HCT116 (cell line): ENCODE measurements around the gene SERGEF. TPM values are rescaled to one million over a fixed set of nuclear protein-coding genes. Genes with fewer than 3 reads are reported as not detected.

ENCODE experiments used
- ATAC-seq: fragments of 200-7000 bp; cut with Tn5 transposase; 2 replicates; pipeline ENCODE4 v1.9.1; 2020; ENCODE audit warnings: mild to moderate bottlenecking, moderate library complexity
- BruUV-seq: library from RNA; stranded (reverse); fragments of 400-500 nt; replicated peaks from 2 replicates; lab custom pipeline; 2021; lab: Mats Ljungman, UMichigan
- CTCF ChIA-PET: fragments of 300-600 bp; sonication (Branson Sonifier 250); formaldehyde crosslinking; loops from one replicate; lab custom pipeline; 2021; ENCODE audit warnings: antibody characterized with exemption; lab: Charles Lee
- POLR2A ChIA-PET: fragments of 300-600, 350-600 bp; sonication (Branson Sonifier 250); formaldehyde crosslinking; loops from one replicate; lab custom pipeline; 2021; ENCODE audit warnings: antibody characterized with exemption; lab: Charles Lee
- RAD21 ChIA-PET, 2 experiments: fragments of 300-600 bp; sonication (Branson Sonifier 250); formaldehyde crosslinking; loops; one replicate each; lab custom pipeline; 2023; ENCODE audit warnings: low total read pairs in 2 of 2; ENCODE audit not compliant: uncharacterized antibody in 2 of 2, unreplicated experiment in 2 of 2, low non-redundant PET in 1 of 2; lab: Charles Lee
- DNase-seq: peaks from one replicate; pipeline ENCODE4 v3.0.0-alpha.2; 2010; ENCODE audit warnings: low read depth, low spot score
- H2AFZ ChIP-seq: fragments of 200-600 bp; shearing (Covaris generic), sonication (generic); 2 replicates; pipeline ENCODE4 v1.6.1; 2017; ENCODE audit warnings: low read depth, mixed run types, mixed read lengths, antibody characterized with exemption, low read length; ENCODE audit not compliant: poor library complexity, severe bottlenecking
- H3K27ac ChIP-seq: 2 replicates; pipeline ENCODE4 v1.5.1; 2012; ENCODE audit warnings: low read depth, low read length
- H3K27me3 ChIP-seq: fragments of 200-600 bp; sonication (generic); 2 replicates; pipeline ENCODE4 v1.6.1; 2016; ENCODE audit warnings: mixed run types, low read length, mixed read lengths; ENCODE audit not compliant: insufficient read depth
- H3K36me3 ChIP-seq, 2 experiments: fragments of 200-500 bp in 1 of 2; fragments of 200-600 bp in 1 of 2; sonication (Bioruptor generic) in 1 of 2; sonication (generic) in 1 of 2; 2 replicates each; pipeline versions ENCODE4 v1.5.1 to v1.6.1; 2014 to 2016; ENCODE audit warnings: low read length in 2 of 2, inconsistent platforms in 1 of 2, mixed read lengths in 1 of 2, mixed run types in 1 of 2; ENCODE audit not compliant: insufficient read depth in 2 of 2, control insufficient read depth in 1 of 2
- H3K4me1 ChIP-seq, 2 experiments: fragments of 200-600 bp in 1 of 2; sonication (generic) in 1 of 2; 2 replicates each; pipeline versions ENCODE4 v1.5.1 to v1.6.1; 2012 to 2017; ENCODE audit warnings: low read length in 2 of 2, inconsistent platforms in 1 of 2, mild to moderate bottlenecking in 1 of 2, mixed read lengths in 1 of 2, mixed run types in 1 of 2, moderate library complexity in 1 of 2; ENCODE audit not compliant: insufficient read depth in 2 of 2, control insufficient read depth in 1 of 2
- H3K4me2 ChIP-seq: fragments of 200-600 bp; sonication (generic); 2 replicates; pipeline ENCODE4 v1.6.1; 2017; ENCODE audit warnings: mixed run types, low read length, mixed read lengths
- H3K4me3 ChIP-seq, 2 experiments: fragments of 200-600 bp in 1 of 2; sonication (generic) in 1 of 2; replicated peaks in 1 of 2; 2 replicates each; pipeline ENCODE4 v1.5.1; 2011 to 2016; ENCODE audit warnings: low read length in 2 of 2, control low read depth in 1 of 2, low read depth in 1 of 2, mild to moderate bottlenecking in 1 of 2, mixed read lengths in 1 of 2, mixed run types in 1 of 2
- H3K79me2 ChIP-seq: fragments of 200-600 bp; sonication (generic); 2 replicates; pipeline ENCODE4 v1.6.1; 2017; ENCODE audit warnings: mild to moderate bottlenecking, mixed run types, low read length, moderate library complexity, mixed read lengths; ENCODE audit not compliant: insufficient read depth
- H3K9ac ChIP-seq: fragments of 200-600 bp; sonication (generic); 2 replicates; pipeline ENCODE4 v1.6.1; 2016; ENCODE audit warnings: low read length, mixed read lengths
- H3K9me2 ChIP-seq: fragments of 200-600 bp; sonication (generic), shearing (Covaris generic); 2 replicates; pipeline ENCODE4 v1.6.1; 2017; ENCODE audit warnings: mixed run types, mild to moderate bottlenecking, moderate library complexity; ENCODE audit not compliant: insufficient read depth
- H3K9me3 ChIP-seq, 2 experiments: fragments of 200-500 bp in 1 of 2; fragments of 200-600 bp in 1 of 2; sonication (Bioruptor generic) in 1 of 2; sonication (generic) in 1 of 2; 2 replicates each; pipeline ENCODE4 v1.6.1; 2014 to 2017; ENCODE audit warnings: low read length in 2 of 2, mixed read lengths in 2 of 2, inconsistent platforms in 1 of 2, low read depth in 1 of 2, mild to moderate bottlenecking in 1 of 2, mixed run types in 1 of 2, moderate library complexity in 1 of 2; ENCODE audit not compliant: control insufficient read depth in 1 of 2, insufficient read depth in 1 of 2
- H4K20me1 ChIP-seq: fragments of 200-600 bp; sonication (generic), shearing (Covaris generic); 2 replicates; pipeline ENCODE4 v1.6.1; 2017; ENCODE audit warnings: mixed run types, mild to moderate bottlenecking, moderate library complexity; ENCODE audit not compliant: insufficient read depth
- CBX3 ChIP-seq: IDR thresholded peaks from 2 replicates; pipeline ENCODE4 v1.6.1; 2012; ENCODE audit warnings: low read depth
- CEBPB ChIP-seq: IDR thresholded peaks from 2 replicates; pipeline ENCODE4 v1.6.1; 2012; ENCODE audit warnings: low read depth
- EGR1 ChIP-seq: IDR thresholded peaks from 2 replicates; pipeline ENCODE4 v1.6.1; 2012; ENCODE audit warnings: low read depth
- ELF1 ChIP-seq: IDR thresholded peaks from 2 replicates; pipeline ENCODE4 v1.6.1; 2012; ENCODE audit warnings: low read depth, borderline replicate concordance
- POLR2A ChIP-seq: IDR thresholded peaks from 2 replicates; pipeline ENCODE4 v1.7.0; 2011; ENCODE audit warnings: borderline replicate concordance; ENCODE audit not compliant: insufficient read depth, insufficient read length; ENCODE audit errors: extremely low read depth
- POLR2AphosphoS5 ChIP-seq: IDR thresholded peaks from 2 replicates; pipeline ENCODE4 v1.6.1; 2011; ENCODE audit warnings: mild to moderate bottlenecking, low read depth, low read length, moderate library complexity
- SIN3A ChIP-seq: IDR thresholded peaks from 2 replicates; pipeline ENCODE4 v1.6.1; 2012; ENCODE audit warnings: low read depth
- SRF ChIP-seq: IDR thresholded peaks from 2 replicates; pipeline ENCODE4 v1.6.1; 2012; ENCODE audit warnings: low read depth
- TCF7L2 ChIP-seq: IDR thresholded peaks from 2 replicates; pipeline ENCODE4 v1.7.0; 2011; ENCODE audit warnings: borderline replicate concordance, inconsistent platforms; ENCODE audit not compliant: insufficient read depth, insufficient read length; ENCODE audit errors: extremely low read depth
- ZFX ChIP-seq: fragments of 450-650 bp; IDR thresholded peaks from 2 replicates; pipeline ENCODE4 v1.6.1; 2017
- ZNF274 ChIP-seq: fragments of 200-500 bp; sonication (Bioruptor generic); IDR thresholded peaks from 2 replicates; pipeline ENCODE4 v1.6.1; 2014; ENCODE audit warnings: mild to moderate bottlenecking, low read depth, low read length, inconsistent platforms
- intact Hi-C: fragments of 100-400 bp; cut with micrococcal nuclease; formaldehyde crosslinking; loops from 2 replicates; pipeline ENCODE4 v1.10.0; 2022
- total RNA-seq: library from RNA; stranded (reverse); gene quantifications from one replicate; pipeline ENCODE4 v1.2.1, GENCODE V29; 2021; ENCODE audit not compliant: unreplicated experiment
- TF ChIP-seq, protein P1 (sequence below): IDR thresholded peaks from 2 replicates; pipeline ENCODE4 v1.6.1; 2012

The SERGEF gene
- total RNA-seq, 1 experiment from 2014 or later = 32.8 TPM

DNA sequence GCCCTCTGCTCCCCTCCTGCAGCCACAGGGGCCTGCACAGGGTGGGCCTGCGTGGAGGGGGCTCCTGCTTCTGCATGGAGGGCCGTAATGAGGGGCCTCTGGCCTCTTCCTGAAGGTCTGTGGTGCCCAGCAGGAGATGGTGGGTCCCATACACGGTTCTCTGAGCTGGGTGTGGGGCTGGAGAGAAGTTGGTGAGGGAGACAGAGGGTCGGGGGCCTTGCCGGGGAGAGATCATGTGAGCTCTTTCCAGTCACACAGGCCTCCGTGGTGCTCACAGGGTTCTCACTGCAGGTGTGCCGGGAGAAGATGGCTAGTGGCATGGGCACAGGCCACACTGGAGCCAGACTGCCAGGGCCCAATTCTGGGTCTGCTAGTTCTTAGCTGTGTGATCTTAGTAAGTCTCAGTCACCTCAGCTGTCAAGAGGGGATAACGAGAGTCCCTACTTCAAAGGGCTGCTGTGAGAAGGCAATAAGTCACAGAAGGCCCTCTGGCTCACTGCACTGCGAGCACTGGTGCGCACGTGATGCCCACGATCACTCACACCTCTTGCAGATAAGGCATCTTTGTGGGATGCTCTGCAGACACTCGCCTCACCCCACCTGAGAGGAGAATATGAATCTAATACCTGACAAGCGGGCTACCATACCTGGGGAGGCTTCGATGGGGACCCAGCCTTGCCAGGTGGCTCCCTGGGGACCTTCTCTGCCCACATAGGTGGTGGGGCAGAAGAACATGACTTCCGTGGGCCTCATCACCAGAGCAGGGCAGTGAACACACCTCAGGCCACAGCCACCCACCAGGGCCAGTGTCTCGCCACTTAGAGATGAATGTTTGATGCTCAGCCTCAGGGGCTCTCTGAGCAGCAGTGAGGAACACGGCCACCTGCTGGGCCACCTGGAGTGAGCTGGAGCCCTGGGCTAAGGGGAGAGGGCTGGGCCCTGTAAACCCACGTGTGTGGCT, 263.8 kb downstream of the SERGEF start:
- no peak overlapping the region for H3K27ac ChIP-seq
- 0 out of 4 replicates have a peak, but pooled peaks cover 0 to under 1% of the 10 kb centered on the region in 2 experiments for H3K4me1 ChIP-seq
- ChIA-PET CTCF (no interaction called here), RAD21 (no interaction called here), POLR2A (no interaction called here)
- intact Hi-C loops = no loop called here
- H3K9me3 ChIP-seq = no peaks in the 10 kb centered on the region
- no peaks in the 10 kb centered on the region for H3K9me2 ChIP-seq
- BruUV-seq = no TSS peak
- H4K20me1 ChIP-seq = no peaks in the 10 kb centered on the region
- H3K79me2 ChIP-seq = no peaks in the 10 kb centered on the region
- H2AFZ ChIP-seq = no peak overlapping the region
- H3K27me3 ChIP-seq = peaks cover 2% of the 10 kb centered on the region; the same call in 1 of the 2 replicates
- H3K9ac ChIP-seq = no peak overlapping the region
- no peak for DNase-seq
- H3K36me3 ChIP-seq = no peaks in the 10 kb centered on the region
- no peak for TF ChIP-seq SIN3A
- no peak for TF ChIP-seq ELF1
- no peak for TF ChIP-seq ZFX
- no peak for TF ChIP-seq POLR2AphosphoS5
- TF ChIP-seq CBX3 = no peak
- no peak for TF ChIP-seq POLR2A
- no peak for TF ChIP-seq TCF7L2
- TF ChIP-seq EGR1 = no peak
- TF ChIP-seq ZNF274 = no peak
- TF ChIP-seq, protein P1, sequence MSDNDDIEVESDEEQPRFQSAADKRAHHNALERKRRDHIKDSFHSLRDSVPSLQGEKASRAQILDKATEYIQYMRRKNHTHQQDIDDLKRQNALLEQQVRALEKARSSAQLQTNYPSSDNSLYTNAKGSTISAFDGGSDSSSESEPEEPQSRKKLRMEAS = no peak
- no peak for ATAC-seq
- H3K4me3 ChIP-seq = no peak overlapping the region
- no peak overlapping the region for H3K4me2 ChIP-seq

DNA sequence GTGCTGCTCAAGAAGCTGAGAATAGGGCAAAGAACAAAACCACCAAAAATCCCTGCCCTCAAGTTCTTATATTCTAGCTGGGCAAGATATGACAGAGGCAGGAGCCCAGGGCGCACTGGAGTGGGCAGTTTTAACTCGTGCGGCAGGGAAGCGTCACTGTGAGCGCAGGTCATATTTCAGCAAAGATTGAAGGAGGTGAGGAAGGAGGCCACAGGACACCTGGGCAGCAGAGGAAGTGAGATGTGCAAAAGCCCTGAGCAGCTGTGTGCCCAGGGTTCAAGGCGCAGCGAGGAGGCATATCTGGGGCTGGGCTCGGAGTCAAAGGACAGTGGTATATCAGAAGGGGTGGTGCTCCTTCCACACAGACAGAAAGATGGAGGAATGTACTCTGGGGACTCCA, 264.8 kb downstream of the SERGEF start:
- RAD21 ChIA-PET = no interaction called here
- no peaks in the 10 kb centered on the region for H3K79me2 ChIP-seq
- no TSS peak for BruUV-seq
- no peaks in the 10 kb centered on the region; the same call in 1 of the 2 replicates for H3K27me3 ChIP-seq
- no peaks in the 10 kb centered on the region for H3K9me3 ChIP-seq
- TF ChIP-seq SRF = no peak
- TF ChIP-seq EGR1 = no peak
- no peak for TF ChIP-seq ELF1
- TF ChIP-seq CEBPB = no peak
- no peak for TF ChIP-seq POLR2A
- no peak overlapping the region for H3K4me3 ChIP-seq
- no peak for ATAC-seq
- no peak overlapping the region for H3K9ac ChIP-seq
- H4K20me1 ChIP-seq = no peaks in the 10 kb centered on the region
- no peak overlapping the region for H2AFZ ChIP-seq
- intact Hi-C loops = no loop called here
- no peaks in the 10 kb centered on the region for H3K36me3 ChIP-seq
- no peak overlapping the region for H3K4me2 ChIP-seq
- H3K9me2 ChIP-seq = no peaks in the 10 kb centered on the region
- no peak overlapping the region for H3K27ac ChIP-seq
- POLR2A ChIA-PET = no interaction called here
- H3K4me1 ChIP-seq = 0 out of 4 replicates have a peak, but pooled peaks cover 0 to 5% of the 10 kb centered on the region in 2 experiments
- CTCF ChIA-PET = interaction anchor here (2.4 kb wide), 1 partner anchor 17 kb away, joined by 9 read pairs; no protein-coding TSS in a partner anchor
- no peak for DNase-seq
